Transverse colon (tissue), 4 donors: ENCODE measurements around the gene AFP.

ENCODE experiments used
- CTCF ChIP-seq, 5 experiments: fragments of 200-600 bp in 3 of 5; fragments of 450-650 bp in 2 of 5; sonication (generic) in 3 of 5; IDR thresholded peaks; 1 replicate in 2 of 5; 2 replicates in 3 of 5; pipeline ENCODE4 v1.5.1; 2016 to 2017; ENCODE audit warnings: antibody characterized with exemption in 5 of 5, inconsistent platforms in 3 of 5, mild to moderate bottlenecking in 2 of 5, moderate library complexity in 1 of 5
- EP300 ChIP-seq: sonication (generic); formaldehyde crosslinking; IDR thresholded peaks from one replicate; pipeline ENCODE4 v1.6.1; 2017; ENCODE audit warnings: antibody characterized with exemption, low read depth
- POLR2A ChIP-seq: fragments of 450-650 bp; IDR thresholded peaks from one replicate; pipeline ENCODE4 v1.6.1; 2016; ENCODE audit warnings: antibody characterized with exemption, mild to moderate bottlenecking, moderate library complexity
- POLR2AphosphoS5 ChIP-seq, 3 donors: sonication (generic); formaldehyde crosslinking; IDR thresholded peaks; one replicate each; pipeline ENCODE4 v1.6.1; 2016; ENCODE audit warnings: antibody characterized with exemption in 3 of 3

DNA sequence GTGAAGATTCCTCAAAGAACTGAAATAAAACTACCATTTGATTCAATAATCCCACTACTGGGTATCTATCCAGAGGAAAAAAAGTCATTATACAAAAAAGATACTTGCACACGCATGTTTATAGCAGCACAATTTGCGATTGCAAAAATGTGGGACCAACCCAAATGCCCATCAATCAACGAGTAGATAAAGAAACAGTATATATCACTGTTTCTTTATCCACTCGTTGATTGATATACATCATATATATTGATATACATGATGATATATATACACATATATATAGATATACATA is 13.6 kb upstream of the AFP start:
- TF ChIP-seq POLR2A (no peak), CTCF (IDR thresholded peaks at IDR 0.05) (no peak), POLR2AphosphoS5 (IDR thresholded peaks at IDR 0.05) (no peak), EP300 (no peak)
